ENCODE measurements around the gene BCL2L14. TPM values are rescaled to one million over a fixed set of nuclear protein-coding genes. Genes with fewer than 3 reads are reported as not detected.

Gene BCL2L14
- total and polyA plus RNA-seq, 2 donors from 2014 or later = 2.2 to 2.7 TPM

- Histone ChIP-seq H3K27ac (ENCODE audit: low read depth in 2 of 2, low read length in 2 of 2) (no peak overlapping the region), H3K27me3 (ENCODE audit: control insufficient read depth, insufficient read depth, low read length) (no peaks in the 10 kb centered on the region), H3K9ac (ENCODE audit: low read length in 3 of 3) (no peak overlapping the region), H3K4me3 (ENCODE audit: low read length in 3 of 3) (no peak overlapping the region), H3K36me3 (ENCODE audit: control insufficient read depth in 2 of 3, insufficient read depth in 3 of 3, low read length in 3 of 3) (peaks cover 0 to 6% (median 0%) of the 10 kb centered on the region in 3 donors), H3K4me1 (ENCODE audit: control insufficient read depth in 2 of 3, insufficient read depth in 2 of 3, low read depth in 1 of 3, low read length in 3 of 3) (no peaks in the 10 kb centered on the region), H3K9me3 (ENCODE audit: control insufficient read depth in 2 of 3, insufficient read depth in 1 of 3, low read length in 3 of 3) (no peaks in the 10 kb centered on the region)
- no peak for DNase-seq
- intact Hi-C loops (cut with DNase I) = no loop called here
- TF ChIP-seq CTCF (IDR thresholded peaks at IDR 0.05; ENCODE audit: borderline replicate concordance, extremely low read depth, insufficient read depth) = no peak
- FAIRE-seq = no peak
These were observed 45.9 kb downstream of the BCL2L14 start for GRCh38 chr12:12116677-12117076.

- DNase-seq (no peak), FAIRE-seq (no peak)
- Histone ChIP-seq H3K9ac (ENCODE audit: low read length in 3 of 3) (no peak overlapping the region), H3K4me3 (ENCODE audit: low read length in 3 of 3) (no peak overlapping the region), H3K36me3 (ENCODE audit: control insufficient read depth in 2 of 3, insufficient read depth in 3 of 3, low read length in 3 of 3) (peaks cover 0 to 33% (median 3%) of the 10 kb centered on the region in 3 donors), H3K9me3 (ENCODE audit: control insufficient read depth in 2 of 3, insufficient read depth in 1 of 3, low read length in 3 of 3) (no peaks in the 10 kb centered on the region), H3K27ac (ENCODE audit: low read depth in 2 of 2, low read length in 2 of 2) (no peak overlapping the region), H3K27me3 (ENCODE audit: control insufficient read depth, insufficient read depth, low read length) (no peaks in the 10 kb centered on the region), H3K4me1 (ENCODE audit: control insufficient read depth in 2 of 3, insufficient read depth in 2 of 3, low read depth in 1 of 3, low read length in 3 of 3) (no peaks in the 10 kb centered on the region)
- intact Hi-C loops (cut with DNase I) = no loop called here
- TF ChIP-seq CTCF (IDR thresholded peaks at IDR 0.05; ENCODE audit: borderline replicate concordance, extremely low read depth, insufficient read depth) = no peak
These were observed 50.3 kb downstream of the BCL2L14 start for GRCh38 chr12:12121061-12121460.

- TF ChIP-seq CTCF (IDR thresholded peaks at IDR 0.05; ENCODE audit: borderline replicate concordance, extremely low read depth, insufficient read depth) = no peak
- H3K9ac ChIP-seq (ENCODE audit: low read length in 3 of 3) = no peak overlapping the region
- no peaks in the 10 kb centered on the region for H3K9me3 ChIP-seq (ENCODE audit: control insufficient read depth in 2 of 3, insufficient read depth in 1 of 3, low read length in 3 of 3)
- FAIRE-seq (no peak), DNase-seq (no peak)
- no peak overlapping the region for H3K27ac ChIP-seq (ENCODE audit: low read depth in 2 of 2, low read length in 2 of 2)
- intact Hi-C loops (cut with DNase I) = no loop called here
- no peaks in the 10 kb centered on the region for H3K4me1 ChIP-seq (ENCODE audit: control insufficient read depth in 2 of 3, insufficient read depth in 2 of 3, low read depth in 1 of 3, low read length in 3 of 3)
- no peaks in the 10 kb centered on the region for H3K27me3 ChIP-seq (ENCODE audit: control insufficient read depth, insufficient read depth, low read length)
- peaks cover 5 to 41% (median 5%) of the 10 kb centered on the region in 3 donors for H3K36me3 ChIP-seq (ENCODE audit: control insufficient read depth in 2 of 3, insufficient read depth in 3 of 3, low read length in 3 of 3)
- H3K4me3 ChIP-seq (ENCODE audit: low read length in 3 of 3) = no peak overlapping the region
These were observed 52.4 kb downstream of the BCL2L14 start for GRCh38 chr12:12123036-12123604.

- Histone ChIP-seq H3K9ac (ENCODE audit: low read length in 3 of 3) (no peak overlapping the region), H3K9me3 (ENCODE audit: control insufficient read depth in 2 of 3, insufficient read depth in 1 of 3, low read length in 3 of 3) (no peaks in the 10 kb centered on the region), H3K4me1 (ENCODE audit: control insufficient read depth in 2 of 3, insufficient read depth in 2 of 3, low read depth in 1 of 3, low read length in 3 of 3) (no peaks in the 10 kb centered on the region), H3K27me3 (ENCODE audit: control insufficient read depth, insufficient read depth, low read length) (no peaks in the 10 kb centered on the region), H3K27ac (ENCODE audit: low read depth in 2 of 2, low read length in 2 of 2) (no peak overlapping the region), H3K4me3 (ENCODE audit: low read length in 3 of 3) (no peak overlapping the region), H3K36me3 (ENCODE audit: control insufficient read depth in 2 of 3, insufficient read depth in 3 of 3, low read length in 3 of 3) (peaks cover 6 to 41% (median 8%) of the 10 kb centered on the region in 3 donors)
- intact Hi-C loops (cut with DNase I) = no loop called here
- no peak for TF ChIP-seq CTCF (IDR thresholded peaks at IDR 0.05; ENCODE audit: borderline replicate concordance, extremely low read depth, insufficient read depth)
- FAIRE-seq (no peak), DNase-seq (no peak)
These were observed 55.8 kb downstream of the BCL2L14 start for GRCh38 chr12:12126551-12126950.
